ENCODE results near the gene PHF19. TPM values are rescaled to one million over a fixed set of nuclear protein-coding genes. Genes with fewer than 3 reads are reported as not detected.

The PHF19 gene
- total and polyA plus RNA-seq, 2 donors (not counting 3 experiments of a cell fraction or from before 2014, with no cell fraction given): 102 to 153 TPM

DNA sequence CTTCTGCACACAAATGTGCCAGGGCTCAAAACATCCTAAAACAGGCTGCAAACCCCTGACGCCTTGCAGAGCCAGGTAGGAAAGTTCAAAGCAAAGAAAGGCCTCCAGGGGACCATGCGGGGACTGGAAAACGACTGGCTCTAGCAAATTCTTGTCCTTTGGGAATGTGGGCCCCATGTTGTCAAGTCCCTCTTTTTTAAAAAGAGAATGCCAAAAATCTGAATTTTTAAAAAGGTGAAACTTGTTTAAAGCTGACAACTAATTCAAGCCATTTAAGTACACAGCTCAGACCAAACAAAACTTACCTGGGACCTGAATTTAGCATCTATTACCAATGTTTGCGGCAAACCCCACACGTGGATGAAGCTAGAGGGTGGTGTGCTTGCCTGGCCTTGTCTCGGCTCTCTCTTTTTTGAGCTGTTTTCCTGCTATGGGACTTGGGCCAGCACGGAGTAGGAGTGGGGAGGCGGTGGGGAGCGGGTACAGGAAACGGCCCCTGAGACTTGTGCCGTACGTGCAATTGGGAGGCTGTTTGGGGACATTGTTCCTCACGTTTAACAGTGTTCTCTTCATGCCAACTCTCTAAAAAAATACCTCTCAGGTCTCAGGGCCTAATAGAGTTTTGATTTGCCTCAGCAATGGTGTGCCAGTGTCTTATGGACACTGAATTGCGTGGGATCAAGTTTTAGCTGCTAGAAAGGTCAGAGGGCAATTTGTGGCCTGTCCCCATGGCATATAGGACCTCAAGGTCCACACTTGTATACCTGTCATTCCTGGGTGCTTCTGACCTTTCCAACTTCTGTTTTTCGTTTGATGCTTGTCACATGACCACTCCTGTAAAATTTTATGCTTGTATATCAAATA, 15.1 kb upstream of the PHF19 start:
- intact Hi-C loops (cut with micrococcal nuclease): loop anchor here (1.0 kb wide), 4 partner anchors 16 to 44 kb away; no protein-coding TSS in a partner anchor
- Histone ChIP-seq H3K4me3 (replicated peaks in 1 of 3; ENCODE audit: insufficient read depth in 1 of 3, low read depth in 1 of 3, low read length in 3 of 3) (no peak overlapping the region), H3K36me3 (ENCODE audit: control insufficient read depth in 2 of 2, extremely low read depth in 1 of 2, insufficient read depth in 2 of 2, low read length in 2 of 2) (no peaks in the 10 kb centered on the region), H4K20me1 (replicated peaks; ENCODE audit: control insufficient read depth, extremely low read depth, insufficient read depth, low read length) (no peaks in the 10 kb centered on the region), H3K27me3 (ENCODE audit: control insufficient read depth in 2 of 2, insufficient read depth in 2 of 2, low read length in 2 of 2) (no peaks in the 10 kb centered on the region), H3K4me1 (ENCODE audit: control insufficient read depth, extremely low read depth, insufficient read depth, low read length) (peaks cover 25% of the 10 kb centered on the region), H2AFZ (ENCODE audit: low read depth, low read length) (no peak overlapping the region), H3K27ac (ENCODE audit: insufficient read depth, low read depth, low read length) (peak overlapping the region; percentile 54), H3K79me2 (ENCODE audit: control insufficient read depth, insufficient read depth, low read length) (no peaks in the 10 kb centered on the region), H3K4me2 (ENCODE audit: insufficient read depth, low read length) (no peak overlapping the region), H3K9me3 (replicated peaks; ENCODE audit: control insufficient read depth, insufficient read depth, low read length) (no peaks in the 10 kb centered on the region), H3K9me1 (replicated peaks; ENCODE audit: control insufficient read depth, extremely low read depth, insufficient read depth, low read length) (no peaks in the 10 kb centered on the region), H3K9ac (replicated peaks; ENCODE audit: extremely low read depth, insufficient read depth, low read length) (no peak overlapping the region)
- dilution Hi-C loops (cut with MboI; ENCODE audit: extremely low pct_ligation_motif_present, low sequenced_read_pairs): no loop called here
- CTCF ChIA-PET: interaction anchor here (0.9 to 2.6 kb wide), 6 partner anchors 15 to 48 kb away, joined by 3 to 14 read pairs (median 4); partner anchors contain the start of gene PHF19
- POLR2A ChIA-PET: no interaction called here
- no TSS peak for BruUV-seq (replicated peaks)
- no peak for DNase-seq (ENCODE audit: low read depth, low spot score)
- peak; percentile 57 for FAIRE-seq
- TF ChIP-seq POLR2A (IDR thresholded peaks at IDR 0.05; ENCODE audit: low read depth, low read length): no peak
- TF ChIP-seq FOS (IDR thresholded peaks at IDR 0.05; ENCODE audit: borderline replicate concordance, insufficient read depth, low read length): no peak

DNA sequence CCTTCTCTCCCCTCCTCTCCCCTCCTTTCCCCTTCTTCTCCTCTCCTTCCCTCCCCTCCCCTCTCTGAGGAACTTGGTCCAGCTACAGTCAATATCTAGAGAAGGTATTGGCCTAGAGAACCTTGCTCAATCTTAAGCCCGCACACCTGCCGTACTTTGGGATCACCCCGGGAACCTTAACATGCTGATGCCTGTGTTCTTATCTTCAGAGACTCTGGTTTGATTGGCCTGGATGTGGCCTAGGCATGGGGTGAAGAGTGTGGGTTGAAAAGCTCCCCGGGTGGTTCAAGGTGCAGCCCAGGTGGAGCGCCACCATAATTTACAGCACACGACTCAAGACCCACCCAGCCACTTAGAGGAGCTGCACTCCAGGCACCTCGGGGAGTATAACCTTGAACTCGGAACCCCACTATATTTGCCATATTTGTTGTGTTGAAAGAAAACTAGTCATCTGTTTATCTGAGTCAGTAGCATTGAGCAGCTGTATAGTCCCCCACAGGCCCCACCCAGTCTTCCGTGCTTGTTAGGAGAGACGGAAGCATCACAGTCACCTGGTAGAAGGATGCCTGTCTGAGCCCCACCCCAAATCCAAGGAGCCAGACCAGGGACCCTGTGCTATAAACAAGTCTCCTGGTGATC, 14.4 kb upstream of the PHF19 start:
- Histone ChIP-seq H3K36me3 (ENCODE audit: control insufficient read depth in 2 of 2, extremely low read depth in 1 of 2, insufficient read depth in 2 of 2, low read length in 2 of 2) (no peaks in the 10 kb centered on the region), H3K79me2 (ENCODE audit: control insufficient read depth, insufficient read depth, low read length) (no peaks in the 10 kb centered on the region), H3K27ac (ENCODE audit: insufficient read depth, low read depth, low read length) (no peak overlapping the region), H4K20me1 (replicated peaks; ENCODE audit: control insufficient read depth, extremely low read depth, insufficient read depth, low read length) (no peaks in the 10 kb centered on the region), H3K4me3 (replicated peaks in 1 of 3; ENCODE audit: insufficient read depth in 1 of 3, low read depth in 1 of 3, low read length in 3 of 3) (no peak overlapping the region), H3K9ac (replicated peaks; ENCODE audit: extremely low read depth, insufficient read depth, low read length) (no peak overlapping the region), H3K4me2 (ENCODE audit: insufficient read depth, low read length) (no peak overlapping the region), H3K4me1 (ENCODE audit: control insufficient read depth, extremely low read depth, insufficient read depth, low read length) (peaks cover 25% of the 10 kb centered on the region), H3K27me3 (ENCODE audit: control insufficient read depth in 2 of 2, insufficient read depth in 2 of 2, low read length in 2 of 2) (no peaks in the 10 kb centered on the region), H3K9me1 (replicated peaks; ENCODE audit: control insufficient read depth, extremely low read depth, insufficient read depth, low read length) (no peaks in the 10 kb centered on the region), H2AFZ (ENCODE audit: low read depth, low read length) (no peak overlapping the region), H3K9me3 (replicated peaks; ENCODE audit: control insufficient read depth, insufficient read depth, low read length) (no peaks in the 10 kb centered on the region)
- no TSS peak for BruUV-seq (replicated peaks)
- intact Hi-C loops (cut with micrococcal nuclease): no loop called here
- no peak for TF ChIP-seq FOS (IDR thresholded peaks at IDR 0.05; ENCODE audit: borderline replicate concordance, insufficient read depth, low read length)
- TF ChIP-seq EZH2 (IDR thresholded peaks at IDR 0.05; ENCODE audit: borderline replicate concordance, low read depth, low read length, severe bottlenecking): no peak
- no peak for TF ChIP-seq JUN (IDR thresholded peaks at IDR 0.05; ENCODE audit: borderline replicate concordance, insufficient read depth, insufficient read length, low read depth)
- no peak for DNase-seq (ENCODE audit: low read depth, low spot score)
- ChIA-PET CTCF (interaction anchor here (0.9 to 2.6 kb wide), 5 partner anchors 20 to 48 kb away, joined by 3 to 14 read pairs (median 4); no protein-coding TSS in a partner anchor), POLR2A (no interaction called here)
- no peak for FAIRE-seq
- dilution Hi-C loops (cut with MboI; ENCODE audit: extremely low pct_ligation_motif_present, low sequenced_read_pairs): no loop called here
